K562 (cell line): ENCODE results near the gene METTL18. TPM values are rescaled to one million over a fixed set of nuclear protein-coding genes. Genes with fewer than 3 reads are reported as not detected.

Source experiments
- CSDE1 ChIP-seq, 2 experiments: fragments of 450-650 bp; IDR thresholded peaks; 2 replicates each; pipeline ENCODE4 v1.6.1; 2016; ENCODE audit warnings: mild to moderate bottlenecking in 1 of 2
- GATAD2B ChIP-seq: fragments of 450-650 bp; IDR thresholded peaks from 2 replicates; pipeline ENCODE4 v1.6.1; 2017; ENCODE audit warnings: mild to moderate bottlenecking, borderline replicate concordance
- HMGXB4 ChIP-seq: sonication (generic); formaldehyde crosslinking; IDR thresholded peaks from 2 replicates; pipeline ENCODE4 v1.8.1; 2023; ENCODE audit warnings: mild to moderate bottlenecking, missing genetic modification reagents
- NEUROD1 ChIP-seq: fragments of 150-350 bp; IDR thresholded peaks from 2 replicates; pipeline ENCODE4 v1.6.1; 2014; ENCODE audit warnings: borderline replicate concordance, low read length, low read depth; ENCODE audit not compliant: partially characterized antibody
- NR4A1 ChIP-seq, 2 experiments: fragments of 250-450 bp in 1 of 2; fragments of 450-650 bp in 1 of 2; sonication (Bioruptor Pico) in 1 of 2; IDR thresholded peaks; 2 replicates each; pipeline versions ENCODE4 v1.4.0 to v1.6.1; 2016 to 2020; ENCODE audit warnings: mild to moderate bottlenecking in 2 of 2, missing compliant biosample characterization in 1 of 2, missing genetic modification characterization in 1 of 2, moderate library complexity in 1 of 2
- PML ChIP-seq: IDR thresholded peaks from 2 replicates; pipeline ENCODE4 v1.6.1; 2012; ENCODE audit warnings: low read length, inconsistent platforms
- RHOXF2B ChIP-seq: fragments of 250-450 bp; sonication (Bioruptor Pico); conservative IDR thresholded peaks from 2 replicates; pipeline ENCODE4 v1.5.1; 2021
- SIN3A ChIP-seq, 2 experiments: fragments of 150-350 bp in 1 of 2; IDR thresholded peaks; 2 replicates each; pipeline ENCODE4 v1.6.1; 2011 to 2016; ENCODE audit warnings: borderline replicate concordance in 2 of 2, low read depth in 2 of 2, low read length in 2 of 2, mild to moderate bottlenecking in 2 of 2, moderate library complexity in 2 of 2; ENCODE audit not compliant: control insufficient read depth in 1 of 2
- SP1 ChIP-seq: sonication (generic); formaldehyde crosslinking; IDR thresholded peaks from 2 replicates; pipeline ENCODE4 v1.8.1; 2022; ENCODE audit warnings: mild to moderate bottlenecking, missing genetic modification reagents
- TBL1XR1 ChIP-seq, 2 experiments: IDR thresholded peaks; 2 replicates each; pipeline ENCODE4 v1.6.1; 2012; ENCODE audit warnings: improper control_type of control experiment in 2 of 2, low read length in 2 of 2, mild to moderate bottlenecking in 1 of 2
- ZNF212 ChIP-seq: fragments of 450-650 bp; formaldehyde crosslinking; IDR thresholded peaks from 2 replicates; pipeline ENCODE4 v1.4.0; 2020; ENCODE audit warnings: mild to moderate bottlenecking
- ZNF436 ChIP-seq: fragments of 250-450, 450-650 bp; sonication (Bioruptor Pico); formaldehyde crosslinking; IDR thresholded peaks from 2 replicates; pipeline ENCODE4 v1.7.0; 2020; ENCODE audit warnings: mild to moderate bottlenecking
- ZNF644 ChIP-seq: fragments of 200-800 bp; sonication (Bioruptor generic); IDR thresholded peaks from 2 replicates; pipeline ENCODE4 v1.6.1; 2016; ENCODE audit warnings: low read depth, missing genetic modification characterization, missing compliant biosample characterization
- ZNF695 ChIP-seq: fragments of 450-650 bp; formaldehyde crosslinking; IDR thresholded peaks from 2 replicates; pipeline ENCODE4 v1.4.0; 2020; ENCODE audit warnings: mild to moderate bottlenecking, moderate library complexity
- ZNF778 ChIP-seq: fragments of 450-650 bp; formaldehyde crosslinking; IDR thresholded peaks from 2 replicates; pipeline ENCODE4 v1.4.0; 2020; ENCODE audit warnings: mild to moderate bottlenecking, moderate library complexity
- polyA plus RNA-seq, 8 experiments: library from polyadenylated mRNA; depleted of rRNA in 4 of 8; stranded (reverse) in 5 of 8; unstranded in 3 of 8; fragments of >200 nt; fragmentation: Nextera tagmentation in 2 of 8; fragmentation: Illumina TruSeq in 1 of 8; extraction: Ambion mirVana in 2 of 8; extraction: Trizol in 1 of 8; gene quantifications; 2 replicates each; pipeline versions ENCODE4 v1.2.1 to v1.2.3, GENCODE V29; 2011 to 2014; ENCODE audit warnings: inconsistent platforms in 1 of 8, missing spikeins in 1 of 8
- total RNA-seq, 7 experiments: library from RNA; depleted of rRNA in 6 of 7; stranded (reverse); fragments of >200 nt in 6 of 7; fragmentation: Illumina TruSeq in 2 of 7; extraction: Trizol in 2 of 7; gene quantifications; 2 replicates each; pipeline versions ENCODE4 v1.2.1 to v1.2.3, GENCODE V29; 2011 to 2021; ENCODE audit warnings: low replicate concordance in 1 of 7
- TF ChIP-seq, protein P1 (sequence below): sonication (generic); formaldehyde crosslinking; IDR thresholded peaks from 2 replicates; pipeline ENCODE4 v1.8.0; 2022; ENCODE audit warnings: mild to moderate bottlenecking, missing genetic modification reagents
- TF ChIP-seq, protein P2 (sequence below): fragments of 450-650 bp; formaldehyde crosslinking; IDR thresholded peaks from 2 replicates; pipeline ENCODE4 v1.4.0; 2020; ENCODE audit warnings: mild to moderate bottlenecking, moderate library complexity

The METTL18 gene
- total and polyA plus RNA-seq, 9 of the 15 experiments (the other 6 are each of a cell fraction or from before 2014, with no cell fraction given): 9.5 to 40.2 (median 14.7) TPM

DNA sequence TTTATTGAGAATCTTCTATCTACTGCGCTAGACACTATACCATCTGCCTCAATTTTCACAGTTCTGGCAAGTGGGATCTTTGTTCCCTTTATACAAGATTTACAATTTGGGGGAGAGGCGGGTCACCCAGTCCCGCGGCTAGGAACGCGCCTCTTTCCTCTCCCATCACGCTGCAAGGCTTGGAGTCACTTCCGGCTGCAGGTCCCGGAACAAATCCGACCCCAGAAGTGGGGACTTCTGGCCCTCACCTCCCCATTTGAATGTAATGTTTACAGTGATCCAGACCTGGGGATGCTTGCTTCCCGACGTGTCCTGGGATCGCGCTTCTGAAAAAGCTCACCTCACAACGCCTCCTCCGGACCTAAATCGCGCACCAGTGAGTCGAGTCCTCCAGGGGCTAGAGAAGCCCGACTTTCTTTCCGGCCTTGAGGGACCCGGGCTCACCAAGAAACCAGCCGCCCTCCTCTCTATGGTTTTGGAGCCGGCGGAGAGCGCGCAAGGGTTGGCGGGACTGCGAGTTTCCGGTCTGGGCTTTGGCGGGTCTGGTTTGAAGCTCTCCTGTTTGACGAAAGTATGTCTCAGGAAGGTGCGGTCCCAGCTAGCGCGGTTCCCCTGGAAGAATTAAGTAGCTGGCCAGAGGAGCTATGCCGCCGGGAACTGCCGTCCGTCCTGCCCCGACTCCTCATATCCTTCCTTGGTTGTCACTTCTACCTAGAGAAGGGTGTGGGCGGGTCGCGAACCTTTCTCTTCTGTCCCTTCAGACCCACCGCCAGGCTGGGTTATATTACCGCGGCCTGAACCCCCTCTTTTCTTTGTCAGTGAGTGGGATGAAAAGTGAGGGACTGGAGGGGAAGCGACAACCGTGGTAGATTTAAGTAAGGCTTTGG is at the start of gene METTL18 (continued):
- TF ChIP-seq NR4A1 (CRISPR knock-in tag; IDR thresholded peaks at IDR 0.05) (no peak), NR4A1 (tag; IDR thresholded peaks at IDR 0.05) (no peak), ZNF778 (CRISPR knock-in tag) (no peak), NEUROD1 (no peak), SIN3A (IDR thresholded peaks at IDR 0.05; ENCODE audit: borderline replicate concordance in 2 of 2, control insufficient read depth in 1 of 2, low read depth in 2 of 2, low read length in 2 of 2) (peak; percentile 76 to 91; a peak in 1 of 4 replicates), GATAD2B (no peak), PML (peak; percentile 84), ZNF436 (CRISPR knock-in tag) (no peak), HMGXB4 (CRISPR knock-in tag) (peak; percentile 47; the same call in 1 of the 2 replicates), SP1 (CRISPR knock-in tag) (peak; percentile 73; the same call in 1 of the 2 replicates), ZNF212 (CRISPR knock-in tag) (no peak), CSDE1 (IDR thresholded peaks at IDR 0.05) (no peak; a peak in 1 of 4 replicates), RHOXF2B (CRISPR knock-in tag) (no peak), ZNF644 (tag) (no peak), ZNF695 (no peak), TBL1XR1 (IDR thresholded peaks at IDR 0.05; ENCODE audit: low read length in 2 of 2) (peak in 1 of 2 experiments; percentile 47; a peak in 1 of 4 replicates)
- TF ChIP-seq, protein P1, sequence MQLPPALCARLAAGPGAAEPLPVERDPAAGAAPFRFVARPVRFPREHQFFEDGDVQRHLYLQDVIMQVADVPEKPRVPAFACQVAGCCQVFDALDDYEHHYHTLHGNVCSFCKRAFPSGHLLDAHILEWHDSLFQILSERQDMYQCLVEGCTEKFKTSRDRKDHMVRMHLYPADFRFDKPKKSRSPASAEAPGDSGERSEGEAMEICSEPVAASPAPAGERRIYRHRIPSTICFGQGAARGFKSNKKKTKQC (CRISPR knock-in tag): no peak; the same call in 1 of the 2 replicates
- TF ChIP-seq, protein P2, sequence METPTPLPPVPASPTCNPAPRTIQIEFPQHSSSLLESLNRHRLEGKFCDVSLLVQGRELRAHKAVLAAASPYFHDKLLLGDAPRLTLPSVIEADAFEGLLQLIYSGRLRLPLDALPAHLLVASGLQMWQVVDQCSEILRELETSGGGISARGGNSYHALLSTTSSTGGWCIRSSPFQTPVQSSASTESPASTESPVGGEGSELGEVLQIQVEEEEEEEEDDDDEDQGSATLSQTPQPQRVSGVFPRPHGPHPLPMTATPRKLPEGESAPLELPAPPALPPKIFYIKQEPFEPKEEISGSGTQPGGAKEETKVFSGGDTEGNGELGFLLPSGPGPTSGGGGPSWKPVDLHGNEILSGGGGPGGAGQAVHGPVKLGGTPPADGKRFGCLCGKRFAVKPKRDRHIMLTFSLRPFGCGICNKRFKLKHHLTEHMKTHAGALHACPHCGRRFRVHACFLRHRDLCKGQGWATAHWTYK (CRISPR knock-in tag): no peak
